ENCODE measurements around the gene NRP2.
A peak's percentile ranks its signal among the peaks of the same experiment; 100 is the strongest.

The NRP2 gene

DNA sequence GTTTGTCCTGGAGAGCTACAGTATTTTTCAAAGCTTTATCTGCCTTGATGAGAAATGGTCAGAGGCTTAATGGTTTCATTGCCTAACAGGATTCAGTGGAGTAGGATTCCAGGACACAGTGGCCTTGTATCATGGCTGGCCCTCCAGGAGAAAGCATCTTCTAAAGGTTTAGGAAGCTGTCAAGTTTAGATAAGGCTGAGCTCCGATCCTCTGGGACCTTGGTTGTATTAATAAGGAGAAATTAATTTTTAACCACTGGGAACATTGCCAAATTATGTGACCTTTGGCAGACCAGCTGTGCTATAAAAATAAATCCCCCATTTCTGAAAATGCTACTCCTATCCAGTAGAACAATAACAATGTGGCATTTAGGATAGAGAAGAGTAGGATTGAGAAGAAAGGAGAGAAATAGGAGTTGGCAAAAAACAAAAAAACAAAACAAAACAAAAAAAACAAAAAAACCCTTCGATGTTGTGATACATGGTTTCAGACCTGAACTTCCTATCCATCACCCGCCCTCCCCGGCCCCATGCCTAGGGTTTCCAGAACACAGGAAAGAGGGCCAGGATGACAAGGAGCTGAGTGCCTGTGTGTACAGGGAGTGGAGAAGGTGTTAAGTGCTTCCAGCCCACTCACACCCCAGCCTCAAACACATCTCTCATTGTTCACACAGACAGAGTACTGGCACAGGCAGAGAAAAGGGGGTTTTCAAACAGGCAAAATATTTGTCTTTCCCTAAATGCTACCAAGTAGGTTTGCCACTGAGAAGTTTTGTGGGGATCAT is 6.3 kb downstream of the NRP2 start:
- no peak for DNase-seq

DNA sequence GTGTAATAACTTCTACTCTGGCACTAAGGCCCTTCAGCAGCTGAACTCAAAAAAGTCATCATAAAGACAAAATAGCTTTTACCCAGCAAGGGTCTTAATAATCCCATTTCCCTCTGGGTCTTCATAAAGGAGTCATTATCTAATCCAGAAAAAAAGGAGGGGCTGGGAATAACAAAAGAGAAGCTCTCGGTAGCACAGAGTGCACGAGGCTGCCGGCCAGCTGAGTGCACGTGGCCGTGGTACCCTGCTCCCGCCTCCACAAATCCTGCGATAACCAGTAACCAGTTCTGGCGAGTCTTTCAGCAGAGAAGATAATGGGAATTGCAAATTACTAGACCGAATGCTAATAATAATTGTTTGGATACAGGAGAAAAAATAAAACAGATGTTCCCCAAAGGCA is 7.5 kb downstream of the NRP2 start:
- no peak for DNase-seq

DNA sequence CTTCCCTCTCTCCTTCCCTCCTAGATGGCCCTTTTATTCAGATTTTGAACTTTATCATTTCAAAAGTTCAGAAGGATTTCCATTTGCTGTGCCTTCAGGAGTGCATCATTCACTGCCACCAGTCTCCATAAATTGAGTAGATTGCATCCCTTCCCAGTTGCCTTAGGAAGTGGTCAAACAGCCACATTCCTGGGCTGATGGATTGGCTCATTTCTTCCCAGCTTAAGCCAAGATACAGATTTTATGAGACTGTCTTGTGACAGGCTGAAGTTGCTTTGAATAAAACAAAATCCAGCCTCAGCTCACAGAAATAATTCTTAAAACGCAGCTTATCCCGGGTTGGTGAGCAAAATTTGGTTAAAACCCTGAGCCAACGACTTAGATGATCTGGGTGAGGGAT is 9.8 kb downstream of the NRP2 start:
- DNase-seq = no peak

DNA sequence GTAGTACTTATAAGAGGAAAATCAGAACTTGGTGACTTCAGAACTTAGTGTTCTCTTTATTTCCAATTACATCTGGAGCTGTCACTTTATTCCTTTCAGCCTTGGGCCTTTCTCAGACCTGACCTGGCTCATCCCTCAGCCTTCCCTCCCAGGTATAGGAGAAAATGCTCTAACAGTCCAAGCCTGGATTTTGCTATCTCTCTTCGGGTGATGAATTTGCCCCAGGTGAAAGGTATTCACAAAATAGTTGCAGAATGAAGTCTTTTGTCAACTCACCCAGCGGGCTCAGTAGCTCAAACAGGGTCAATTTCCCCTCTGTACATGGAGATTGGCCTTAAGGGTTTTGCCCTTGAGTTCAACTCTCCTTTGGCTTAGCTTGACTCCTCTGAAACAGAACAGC is 12.0 kb downstream of the NRP2 start:
- DNase-seq = no peak

DNA sequence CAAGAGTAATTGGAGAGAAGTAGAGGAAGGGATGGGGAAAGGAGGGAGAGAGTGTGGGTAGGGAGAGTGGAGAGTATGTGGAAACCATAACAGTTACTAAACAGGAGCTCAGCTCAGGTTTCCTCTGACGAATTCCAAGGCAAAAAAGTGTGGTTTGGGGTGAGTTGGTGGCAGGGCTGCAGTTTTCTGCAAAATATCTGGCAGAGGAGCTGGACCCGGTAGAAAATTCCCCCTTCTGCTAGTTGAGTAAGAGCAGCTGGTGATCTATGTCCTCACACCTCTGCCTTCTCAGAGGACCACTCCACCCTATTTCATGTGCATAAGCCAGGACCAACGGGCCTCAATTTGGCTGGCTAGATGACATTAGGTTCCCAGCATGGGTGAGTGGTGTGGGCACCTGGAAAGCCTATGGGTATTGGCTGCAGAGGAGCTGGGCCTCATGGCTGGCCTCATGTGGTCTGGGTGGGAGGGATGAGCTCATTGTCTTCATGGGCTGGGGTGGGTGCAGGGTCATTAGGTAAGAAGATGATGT is 13.2 kb downstream of the NRP2 start:
- peak; percentile 77 for DNase-seq

DNA sequence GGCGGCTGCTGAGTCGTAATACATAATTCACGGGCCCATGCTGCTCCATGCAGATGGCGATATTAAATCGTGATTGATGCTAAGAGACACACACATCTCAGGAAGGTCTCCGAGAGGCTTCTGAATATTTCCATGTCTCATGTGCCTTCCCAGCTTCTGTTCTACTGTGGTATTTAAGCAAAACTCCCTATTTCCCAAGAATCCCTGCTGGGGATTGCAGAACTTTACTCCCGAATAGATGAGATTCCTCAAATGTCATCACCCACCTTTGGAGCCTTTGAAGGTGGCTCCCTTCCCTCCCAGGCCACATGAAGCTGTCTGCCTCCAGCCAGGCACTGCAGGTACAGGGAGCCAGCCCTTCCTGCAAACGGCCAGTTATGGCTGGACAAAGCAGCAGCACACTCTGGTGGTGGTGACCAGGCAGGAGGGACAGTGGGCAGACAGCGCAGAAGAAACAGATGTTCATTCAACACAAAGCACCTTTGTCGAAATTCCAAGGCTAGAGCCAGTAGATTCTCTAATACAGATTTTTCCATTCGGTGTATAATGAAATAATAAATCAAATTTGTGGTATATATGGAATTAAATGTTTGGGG is 14.1 kb downstream of the NRP2 start:
- DNase-seq = no peak

DNA sequence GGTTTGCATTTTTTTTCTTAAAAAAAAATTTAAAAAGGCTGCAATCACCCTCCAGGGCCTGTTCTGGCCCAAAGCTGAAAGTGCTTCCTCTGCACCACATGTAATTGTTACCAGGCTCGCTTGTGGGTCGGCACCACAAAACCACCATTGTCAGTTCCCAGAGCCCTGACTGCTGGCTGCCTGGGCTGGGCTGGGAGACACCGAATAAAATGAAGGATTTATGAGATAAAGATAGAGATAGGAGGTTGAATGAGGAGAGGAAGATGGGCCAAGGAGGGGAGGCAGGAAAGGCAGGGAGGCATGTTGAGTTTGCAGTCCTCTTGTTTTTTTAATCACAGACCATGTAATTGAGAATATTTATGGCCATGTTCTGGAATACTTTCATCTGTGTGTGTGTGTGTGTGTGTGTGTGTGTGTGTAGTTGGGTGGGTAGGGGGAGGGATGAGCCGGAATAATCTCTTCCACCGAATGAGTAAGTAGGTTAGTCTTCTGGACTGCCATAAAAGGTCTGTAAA is 14.7 kb downstream of the NRP2 start:
- DNase-seq = no peak

DNA sequence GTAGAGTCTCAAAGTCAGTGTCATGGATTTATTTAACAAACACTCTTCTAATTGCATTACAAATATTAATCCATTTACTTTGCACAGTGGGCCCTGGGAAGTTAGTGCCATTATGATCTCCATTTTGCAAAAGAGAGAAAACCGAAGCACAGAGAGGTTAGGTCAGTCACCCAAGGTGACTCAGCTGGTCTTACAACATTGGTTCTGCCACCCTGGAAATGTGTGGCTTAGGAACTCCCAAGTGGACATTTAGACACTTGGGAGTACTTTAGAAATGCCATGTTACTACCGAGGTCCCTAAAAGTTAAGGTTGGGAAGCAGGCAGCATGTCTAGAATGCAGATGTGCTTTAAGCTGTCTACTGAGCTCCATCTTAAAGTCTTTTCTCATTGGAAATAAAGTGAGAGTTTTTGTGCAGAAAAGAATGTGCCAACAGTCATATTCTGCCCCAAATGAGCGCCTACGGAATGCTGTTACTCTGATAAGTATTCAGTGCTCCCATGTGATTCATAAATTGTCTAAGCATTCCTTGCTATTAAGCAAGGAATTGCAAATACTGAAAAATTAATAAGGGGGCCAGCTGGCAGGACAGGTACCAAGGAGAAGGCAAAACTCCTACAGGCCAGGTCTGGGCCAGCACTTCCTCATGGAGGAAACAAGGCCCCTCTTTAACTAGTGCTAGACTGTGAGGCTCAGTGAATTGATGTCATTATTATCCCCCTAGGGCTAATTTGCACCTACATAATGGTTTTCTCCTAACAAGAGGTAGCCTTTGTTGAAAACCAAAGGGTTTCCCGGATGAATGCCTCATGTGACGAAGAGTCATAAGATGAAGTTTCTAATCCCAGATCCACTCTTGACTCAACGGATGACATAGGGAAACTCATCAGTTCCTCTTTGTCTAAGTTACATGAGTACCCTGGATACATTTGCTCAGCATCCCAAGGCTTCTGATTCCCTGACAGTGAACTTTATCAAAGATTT is 16.3 kb downstream of the NRP2 start:
- peak; percentile 96 for DNase-seq

DNA sequence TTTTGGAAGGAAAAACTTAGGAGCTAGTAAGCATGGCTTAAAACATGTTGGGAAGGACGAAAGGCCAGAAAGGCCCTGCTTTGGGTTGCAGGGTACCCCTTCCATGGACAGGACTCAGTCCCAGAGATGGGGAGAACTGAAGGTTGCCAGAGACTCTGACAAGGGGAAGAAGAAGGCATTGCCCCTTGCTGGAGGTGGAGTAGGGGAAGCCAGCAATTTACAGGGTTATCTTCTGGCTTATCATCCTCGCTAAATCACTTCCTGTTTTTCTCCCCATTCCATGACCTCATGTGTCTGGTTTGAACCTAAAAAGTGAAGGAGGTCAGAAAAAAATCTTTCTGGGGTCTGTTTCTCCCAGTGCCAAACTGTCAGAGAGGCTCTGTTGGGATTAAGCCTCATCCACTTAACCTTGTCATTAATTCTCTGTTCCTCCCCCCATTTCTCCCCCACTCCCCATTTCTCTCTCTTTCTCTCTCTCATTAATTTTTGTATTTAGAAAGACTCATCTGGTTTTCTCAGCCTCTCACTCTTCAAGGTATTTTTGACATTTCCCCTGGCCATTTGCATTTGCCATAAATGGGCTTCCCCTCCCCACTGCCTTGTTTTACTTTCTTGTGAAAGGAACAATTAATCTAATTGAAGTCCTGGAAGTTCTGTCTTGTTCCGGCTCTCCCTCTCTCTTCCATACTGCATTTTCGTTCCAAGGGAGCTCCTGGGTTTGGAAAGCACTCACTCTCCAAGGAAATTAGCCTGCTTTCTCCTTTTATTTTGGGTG is 17.4 kb downstream of the NRP2 start:
- peak; percentile 68 for DNase-seq

DNA sequence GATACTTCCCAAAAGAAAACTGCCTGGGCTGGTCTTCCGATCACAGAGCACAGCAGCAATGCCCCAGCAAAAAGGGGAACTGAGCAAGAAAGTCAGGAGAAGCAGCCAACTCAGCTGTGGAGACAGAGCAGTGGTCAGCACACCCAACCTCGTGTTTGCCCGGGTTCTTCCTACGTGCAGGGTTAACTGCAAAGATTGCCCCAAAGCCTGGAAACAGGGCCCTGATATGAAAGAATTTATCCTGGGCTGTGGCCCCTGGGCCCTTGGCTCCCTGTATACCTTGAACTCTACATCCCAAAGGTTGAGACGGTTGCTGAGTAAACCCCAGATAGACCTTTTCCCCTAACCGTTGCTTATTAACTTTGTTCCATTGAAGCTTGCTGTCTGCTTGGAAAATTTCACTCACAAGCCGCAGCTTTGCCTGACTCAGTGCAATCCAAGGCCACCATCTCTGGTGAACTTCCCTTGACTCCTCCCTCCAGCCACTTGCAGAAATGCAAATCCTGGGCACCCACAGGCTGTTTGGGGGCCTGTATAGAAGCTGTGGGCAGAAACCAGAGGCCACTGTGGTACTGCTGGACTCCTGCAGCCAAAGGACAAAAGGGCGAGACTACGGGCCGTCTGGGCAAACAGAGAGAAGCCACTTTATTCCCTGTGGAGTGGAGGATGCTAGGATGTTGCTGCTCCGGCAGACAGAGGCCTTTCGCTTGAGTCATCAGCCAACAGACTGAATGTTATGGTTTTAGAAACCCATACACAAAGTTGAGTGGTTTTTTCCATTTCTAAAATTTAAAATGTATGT is 18.2 kb downstream of the NRP2 start:
- DNase-seq = peak; percentile 90

DNA sequence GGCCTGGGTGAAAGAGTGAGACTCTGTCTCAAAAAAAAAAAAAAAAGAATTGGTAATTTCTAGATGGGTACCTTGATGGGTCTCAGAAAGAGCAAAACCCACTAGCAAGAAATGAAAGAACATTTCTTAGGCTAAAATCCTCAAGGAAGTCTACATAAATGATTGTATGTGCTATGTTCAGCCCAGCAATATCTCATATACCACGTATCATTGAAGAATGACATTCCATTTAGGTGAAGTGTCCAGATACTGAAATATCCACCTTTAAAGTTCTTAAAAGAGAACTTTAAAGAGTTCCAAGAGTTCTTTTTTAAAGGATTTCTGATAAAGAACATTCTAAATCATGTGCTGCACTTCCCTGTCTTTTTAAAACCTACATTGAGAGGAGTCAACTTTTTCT is 19.2 kb downstream of the NRP2 start:
- no peak for DNase-seq

DNA sequence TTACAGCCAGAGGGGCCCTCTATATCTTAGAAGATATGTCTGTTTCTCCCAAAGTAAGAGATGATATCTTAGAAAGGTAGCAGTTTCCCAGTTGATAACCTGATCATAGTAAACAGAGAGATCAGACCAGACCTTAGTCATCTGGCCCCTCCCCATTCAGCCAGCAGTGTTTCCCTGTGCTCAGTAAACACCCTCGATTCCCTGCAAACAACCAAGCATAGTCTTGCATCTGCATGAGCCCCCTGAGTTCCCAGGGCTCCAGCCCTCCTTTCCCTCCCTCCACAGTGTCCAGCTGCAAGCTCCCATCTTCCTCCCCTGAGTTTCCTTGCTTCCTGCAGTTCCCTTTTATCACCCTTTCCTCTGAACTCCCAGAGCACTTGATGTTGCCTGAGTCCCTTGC is 20.3 kb downstream of the NRP2 start:
- DNase-seq = no peak

DNA sequence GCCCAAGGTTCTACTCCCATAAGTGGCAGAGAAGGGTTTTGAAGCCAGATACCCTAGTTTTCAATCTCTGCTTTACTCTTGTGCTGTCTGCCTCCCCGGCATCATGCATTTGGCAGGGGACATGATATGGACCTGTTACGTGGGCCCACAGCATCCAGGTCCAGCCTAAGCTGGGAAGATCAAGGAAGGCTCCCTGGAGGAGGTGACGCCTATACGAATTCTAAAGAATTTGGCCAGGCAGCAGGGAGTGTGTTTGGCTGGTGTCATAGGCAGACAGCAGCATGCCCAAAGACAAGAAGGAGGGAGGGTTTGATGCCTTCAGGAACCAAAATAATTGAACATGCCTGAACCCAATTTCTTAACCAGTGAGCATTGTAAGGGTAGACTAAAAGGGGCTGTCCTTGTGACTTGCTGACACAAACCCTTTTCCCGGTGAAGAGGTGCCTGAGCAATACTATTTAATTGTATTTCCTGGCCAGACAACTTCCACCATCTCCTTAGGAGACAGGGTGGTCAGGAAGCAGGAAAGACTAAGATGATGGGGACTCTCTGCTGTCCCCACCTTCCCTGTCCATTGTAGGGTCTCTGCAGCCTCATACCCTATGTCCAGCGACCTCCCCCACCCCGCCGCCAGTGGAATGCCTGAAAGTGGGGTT is 21.3 kb downstream of the NRP2 start:
- DNase-seq = no peak

DNA sequence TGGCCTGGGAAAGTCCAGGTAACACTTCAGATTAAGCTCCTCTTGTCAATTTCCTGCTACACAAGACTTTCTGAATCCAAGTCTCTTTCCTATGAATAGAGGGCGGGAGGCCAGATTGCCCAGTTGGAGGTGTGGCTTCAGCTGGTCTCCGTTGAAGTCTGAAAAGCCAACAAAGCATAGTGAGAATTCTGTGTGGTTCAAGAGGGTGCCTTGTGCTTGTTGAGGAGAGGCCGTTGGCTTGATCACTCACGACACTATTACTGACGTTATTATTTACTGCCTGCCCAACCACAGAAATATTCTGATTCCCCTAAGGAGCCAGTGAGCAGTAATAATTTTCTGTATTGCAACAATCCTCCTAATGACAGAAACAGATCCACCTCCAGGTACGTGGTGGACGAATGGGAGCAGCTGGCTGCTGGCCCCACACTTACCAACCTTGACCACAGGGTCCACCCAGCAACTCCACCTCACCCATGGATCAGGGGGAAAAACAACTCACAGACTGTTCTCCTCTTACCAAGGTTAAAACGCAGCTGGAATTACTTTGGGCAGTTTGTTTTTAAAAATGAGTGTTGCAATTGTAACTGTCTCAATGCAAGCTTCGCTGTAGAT is 21.9 kb downstream of the NRP2 start:
- no peak for DNase-seq

DNA sequence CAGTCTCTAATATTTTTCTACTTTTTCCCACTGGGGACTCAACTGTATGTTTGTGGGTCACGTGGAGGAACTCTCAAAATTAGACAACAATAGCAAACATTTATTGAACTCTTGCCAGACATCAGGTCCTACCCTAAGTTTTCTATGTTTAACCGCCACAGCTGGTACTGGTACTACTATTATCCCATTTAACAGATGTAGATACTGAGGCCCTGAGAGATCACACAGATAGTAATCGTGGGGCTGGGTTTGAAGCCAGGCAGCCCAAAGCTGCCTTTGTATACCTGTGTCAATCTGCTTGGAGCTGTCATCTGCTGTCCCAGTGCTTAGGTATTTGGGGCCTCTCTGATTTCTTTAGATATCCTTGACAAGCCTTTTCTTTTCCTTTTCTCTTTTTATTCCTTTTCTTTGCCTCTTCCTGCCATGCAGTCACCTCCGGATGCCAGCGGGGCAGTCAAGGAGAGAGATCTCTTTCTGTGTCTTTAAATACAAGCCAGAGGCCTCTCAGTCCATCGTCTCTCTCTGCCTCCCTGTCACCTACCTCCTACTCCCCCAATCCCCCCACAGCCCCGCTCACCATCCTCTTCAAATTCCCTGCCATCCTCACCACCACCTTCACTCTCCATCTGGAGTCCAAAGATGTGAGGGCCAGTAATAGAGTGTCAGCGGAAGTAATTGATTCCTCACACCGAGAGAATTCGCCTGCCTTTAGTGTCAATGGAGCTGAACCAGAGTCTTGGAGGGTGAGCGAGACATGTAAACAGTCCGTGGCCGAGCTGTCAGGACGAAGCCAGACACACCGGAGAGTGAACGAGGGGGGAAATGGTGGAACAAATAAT is 23.4 kb downstream of the NRP2 start:
- no peak for DNase-seq

DNA sequence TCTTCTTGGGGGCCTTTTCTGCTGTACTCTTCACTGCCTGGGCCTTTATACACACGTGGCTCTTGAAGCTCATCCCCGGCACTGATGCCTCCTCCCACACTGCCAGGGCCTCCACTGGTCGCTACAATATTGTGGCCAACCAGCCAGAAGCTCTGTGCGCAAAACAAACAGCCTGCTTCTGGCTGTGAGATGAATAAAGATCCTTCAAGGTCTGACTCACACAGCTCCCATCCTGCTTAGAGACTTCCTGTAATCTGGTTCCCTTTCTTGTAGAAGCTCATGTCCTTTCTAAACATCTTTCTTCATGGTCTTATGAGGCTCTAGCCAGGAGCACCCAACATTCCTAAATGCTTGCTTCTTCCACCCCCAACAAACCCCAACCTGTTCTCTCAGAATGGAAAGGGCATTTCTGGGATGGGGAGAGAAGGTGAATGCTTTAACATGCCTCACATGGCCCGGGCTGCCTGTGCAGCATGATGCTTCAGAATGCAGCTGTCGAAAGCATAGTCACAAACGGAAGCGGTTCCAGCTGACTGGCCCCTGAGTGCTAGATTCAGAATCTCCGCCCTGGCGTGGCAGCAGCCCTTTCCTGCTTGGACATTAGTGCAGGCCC is 24.6 kb downstream of the NRP2 start:
- peak; percentile 94 for DNase-seq

DNA sequence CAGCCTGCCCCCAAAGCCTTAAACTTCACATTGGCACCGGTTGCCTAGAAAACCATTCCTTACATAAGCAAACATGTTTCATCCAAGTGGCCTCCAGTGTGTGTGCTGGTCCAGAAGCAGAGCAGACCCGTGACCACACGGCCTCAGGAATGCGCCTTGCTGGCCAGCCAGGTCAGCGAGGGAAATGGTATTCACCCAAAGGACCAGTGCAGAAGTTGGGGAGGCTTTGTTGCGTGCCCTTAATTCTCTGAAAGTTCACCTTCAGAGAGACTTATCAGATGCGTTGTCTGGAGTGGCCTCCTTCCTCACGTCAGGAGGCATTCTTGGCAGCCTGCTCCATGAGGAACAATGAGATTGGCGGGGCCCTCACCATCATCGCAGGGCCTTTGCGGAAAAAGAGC is 25.9 kb downstream of the NRP2 start:
- no peak for DNase-seq

DNA sequence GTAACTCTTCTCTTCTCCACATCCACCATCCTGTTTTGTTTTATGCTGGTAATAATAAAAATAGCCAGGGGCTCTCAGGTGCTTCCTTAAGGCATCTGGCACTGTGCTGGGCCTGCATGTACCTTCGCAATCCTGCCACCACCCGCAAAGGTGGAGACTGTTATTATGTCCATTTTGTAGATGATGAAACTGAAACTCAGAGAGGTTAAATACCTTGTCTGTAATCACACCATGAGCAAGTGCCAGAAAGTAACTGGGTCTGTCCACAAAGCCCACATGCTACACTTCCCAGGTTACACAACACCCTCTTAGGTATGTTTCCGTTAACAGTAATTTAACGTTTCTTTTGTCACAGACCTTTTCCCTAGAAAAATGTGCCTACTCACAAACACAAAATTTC is 27.0 kb downstream of the NRP2 start:
- DNase-seq = no peak

DNA sequence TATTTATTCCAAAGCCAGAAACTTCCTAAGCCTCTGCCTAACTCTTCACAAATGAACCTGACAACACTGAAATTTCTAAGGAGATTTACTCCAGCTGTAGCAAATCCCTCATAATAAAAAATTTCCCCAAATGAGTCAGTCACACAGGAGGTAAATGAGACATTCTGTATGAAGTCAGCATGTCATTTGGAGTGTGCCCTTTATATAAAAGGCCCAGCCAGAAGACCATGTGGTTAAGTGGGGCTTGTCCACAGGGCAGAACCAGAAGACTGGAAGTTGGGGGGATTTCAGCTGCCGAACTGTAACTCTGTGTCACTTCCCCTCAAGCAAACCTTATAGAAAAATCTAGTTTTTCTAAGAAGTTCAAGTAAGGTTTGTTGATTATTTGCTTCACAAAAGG is 30.2 kb downstream of the NRP2 start:
- DNase-seq = peak; percentile 94
